Stimulated activated naive B cell treated with anti-CD40 and anti-IgM and Interleukin-4, amounts not matched to agents 10 μg/mL and 1 μg/mL and 100 μg/mL, for 72 hours (primary cell): ENCODE results near the gene MRE11.
"Not testable (repeated sequence)": the region's sequence is repeated elsewhere in the genome, so short reads cannot be mapped to it uniquely, and the experiment has no call there.

Source experiments
- ATAC-seq, 2 donors: fragments of 150-1000 bp; cut with Tn5 transposase; replicated peaks; 2 replicates each; pipeline ENCODE4 v1.10.0; 2021; ENCODE audit warnings: moderate library complexity in 1 of 2
- DNase-seq: peaks from one replicate; pipeline ENCODE4 v3.0.0; 2021
- H3K27ac Mint-ChIP-seq: one replicate; pipeline ENCODE4 v1.8.0; 2022; ENCODE audit warnings: mild to moderate bottlenecking, mixed read lengths
- H3K27me3 Mint-ChIP-seq, 2 donors: one replicate each; pipeline ENCODE4 v1.8.0; 2022; ENCODE audit warnings: mixed read lengths in 2 of 2
- H3K36me3 Mint-ChIP-seq, 2 donors: one replicate each; pipeline ENCODE4 v1.8.0; 2022; ENCODE audit warnings: mixed read lengths in 2 of 2, mild to moderate bottlenecking in 1 of 2
- H3K4me1 Mint-ChIP-seq, 2 donors: one replicate each; pipeline ENCODE4 v1.8.0; 2022; ENCODE audit warnings: mixed read lengths in 2 of 2, mild to moderate bottlenecking in 1 of 2
- H3K4me3 Mint-ChIP-seq, 2 donors: one replicate each; pipeline ENCODE4 v1.8.0; 2022; ENCODE audit warnings: mild to moderate bottlenecking in 2 of 2, mixed read lengths in 2 of 2, moderate library complexity in 1 of 2
- H3K9me3 Mint-ChIP-seq, 2 donors: one replicate each; pipeline ENCODE4 v1.8.0; 2022; ENCODE audit warnings: mixed read lengths in 2 of 2, mild to moderate bottlenecking in 1 of 2

MRE11 gene

GRCh38 chr11:94518300-94518699 lies 24.7 kb upstream of the MRE11 start:
- Mint-ChIP-seq H3K4me1 (no peaks in the 10 kb centered on the region), H3K9me3 (no peaks in the 10 kb centered on the region), H3K27me3 (peaks cover 13 to 20% of the 10 kb centered on the region in 2 donors), H3K4me3 (no peak overlapping the region), H3K36me3 (no peaks in the 10 kb centered on the region), H3K27ac (no peak overlapping the region)
- DNase-seq (no peak), ATAC-seq (no peak)

DNA sequence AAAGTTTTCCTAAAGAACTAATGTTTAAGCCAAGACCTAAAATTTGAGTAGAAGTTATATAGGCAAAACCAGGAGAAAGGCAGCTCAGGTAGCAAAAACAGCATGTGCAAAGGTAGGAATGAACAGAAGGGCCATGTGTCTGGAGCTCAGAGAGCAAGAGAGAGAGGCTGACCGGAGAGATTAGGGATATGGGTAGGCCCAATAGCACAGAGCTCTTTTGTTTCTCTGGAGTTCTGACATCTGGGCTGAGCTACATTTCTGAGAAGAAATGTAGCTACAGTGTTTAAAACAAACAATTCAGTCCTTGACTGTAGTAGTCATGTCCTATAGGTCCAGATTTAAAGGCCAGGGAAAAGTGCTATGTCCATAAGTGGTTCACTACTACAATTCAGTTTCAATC lies 23.1 kb upstream of the MRE11 start:
- H3K4me3 Mint-ChIP-seq = no peak overlapping the region
- no peaks in the 10 kb centered on the region for H3K36me3 Mint-ChIP-seq
- no peak for DNase-seq
- no peaks in the 10 kb centered on the region for H3K9me3 Mint-ChIP-seq
- no peak for ATAC-seq
- peaks cover 9 to 10% of the 10 kb centered on the region in 2 donors for H3K4me1 Mint-ChIP-seq
- peaks cover 26 to 35% of the 10 kb centered on the region in 2 donors for H3K27me3 Mint-ChIP-seq
- no peak overlapping the region for H3K27ac Mint-ChIP-seq

GRCh38 chr11:94515398-94515797 lies 21.8 kb upstream of the MRE11 start:
- ATAC-seq (no peak), DNase-seq (no peak)
- Mint-ChIP-seq H3K36me3 (no peaks in the 10 kb centered on the region), H3K4me1 (peaks cover 9 to 10% of the 10 kb centered on the region in 2 donors), H3K27ac (no peak overlapping the region), H3K4me3 (no peak overlapping the region), H3K9me3 (no peaks in the 10 kb centered on the region), H3K27me3 (peaks cover 37 to 49% of the 10 kb centered on the region in 2 donors)

- Mint-ChIP-seq H3K27ac (no peak overlapping the region), H3K9me3 (no peaks in the 10 kb centered on the region)
These were observed 19.4 kb upstream of the MRE11 start for GRCh38 chr11:94513091-94513490.

DNA sequence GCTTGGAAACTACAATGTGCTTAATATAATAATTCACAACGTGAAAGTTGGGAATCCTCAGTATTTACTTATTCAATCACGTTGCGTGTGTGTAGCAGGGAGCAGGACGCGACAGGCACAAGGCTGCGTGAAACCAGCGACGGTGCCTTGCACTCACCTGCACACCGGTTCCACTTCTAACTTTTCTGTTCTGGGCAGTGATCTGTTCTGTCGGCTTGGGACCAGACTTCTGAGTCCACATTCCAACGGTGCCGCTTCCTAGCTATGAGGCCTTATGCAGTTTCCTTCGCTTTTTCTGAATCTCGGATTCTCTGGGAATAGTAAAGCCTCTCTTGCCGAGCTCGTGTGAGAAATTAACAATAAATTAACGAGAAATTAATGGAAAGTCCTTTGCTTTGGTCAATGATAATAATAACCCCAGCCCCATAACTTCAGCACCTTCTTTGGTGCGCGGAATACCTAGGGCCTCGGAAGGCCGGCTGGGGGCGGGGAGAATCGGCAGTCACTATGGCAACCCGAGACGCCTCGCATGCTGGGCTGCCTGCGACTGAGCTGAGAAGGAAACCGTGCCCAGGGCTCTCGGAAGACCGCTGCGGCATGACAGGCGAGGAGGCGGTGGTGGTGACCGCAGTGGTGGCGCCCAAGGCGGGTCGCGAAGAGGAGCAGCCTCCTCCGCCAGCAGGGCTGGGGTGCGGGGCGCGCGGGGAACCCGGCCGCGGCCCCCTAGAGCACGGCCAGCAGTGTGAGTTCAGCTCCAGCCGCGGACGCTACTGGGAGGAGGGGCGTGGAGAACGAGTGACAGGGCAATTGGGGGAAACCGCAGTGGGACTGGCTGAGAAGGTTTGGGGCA lies 18.5 kb upstream of the MRE11 start, which contains the start of gene C11orf97:
Gene C11orf97 (plus strand): TSS at position 530 of the 850 bp plus-strand sequence. CDS start 68 bp downstream, at position 598.
- H3K4me1 Mint-ChIP-seq = peaks cover 9 to 10% of the 10 kb centered on the region in 2 donors
- H3K9me3 Mint-ChIP-seq = no peaks in the 10 kb centered on the region
- DNase-seq = peak; percentile 26
- H3K4me3 Mint-ChIP-seq = peak within 1 kb of the TSS; percentile 83 to 86
- no peaks in the 10 kb centered on the region for H3K36me3 Mint-ChIP-seq
- peaks cover 38 to 49% of the 10 kb centered on the region in 2 donors for H3K27me3 Mint-ChIP-seq
- peak; percentile 87 to 90 for ATAC-seq
- H3K27ac Mint-ChIP-seq = peak within 1 kb of the TSS; percentile 20

More at GRCh38 chr11:94513091-94513490, 19.4 kb upstream of the MRE11 start:
- Mint-ChIP-seq H3K4me3 (no peak overlapping the region), H3K4me1 (peaks cover 9 to 10% of the 10 kb centered on the region in 2 donors), H3K27me3 (peaks cover 38 to 49% of the 10 kb centered on the region in 2 donors), H3K36me3 (no peaks in the 10 kb centered on the region)
- DNase-seq = no peak
- ATAC-seq = peak in 1 of 2 donors; percentile 8

- Mint-ChIP-seq H3K27me3 (peaks cover 19 to 21% of the 10 kb centered on the region in 2 donors), H3K4me1 (peaks cover 7% of the 10 kb centered on the region in 2 donors), H3K4me3 (no peak overlapping the region), H3K9me3 (no peaks in the 10 kb centered on the region), H3K27ac (no peak overlapping the region), H3K36me3 (peaks cover 0 to 4% of the 10 kb centered on the region in 2 donors)
- no peak for DNase-seq
- no peak for ATAC-seq
These were observed 13.8 kb upstream of the MRE11 start for GRCh38 chr11:94507485-94507884.

- not testable (repeated sequence) for H3K4me3 Mint-ChIP-seq, H3K4me1 Mint-ChIP-seq, ATAC-seq, H3K27ac Mint-ChIP-seq, DNase-seq, H3K9me3 Mint-ChIP-seq, H3K36me3 Mint-ChIP-seq
- peaks cover 9 to 12% of the 10 kb centered on the region in 2 donors for H3K27me3 Mint-ChIP-seq
These were observed 12.9 kb upstream of the MRE11 start for GRCh38 chr11:94506513-94506912.

- H3K4me1 Mint-ChIP-seq = no peaks in the 10 kb centered on the region
- no peaks in the 10 kb centered on the region for H3K27me3 Mint-ChIP-seq
- no peaks in the 10 kb centered on the region for H3K9me3 Mint-ChIP-seq
- H3K4me3 Mint-ChIP-seq = no peak overlapping the region
- H3K36me3 Mint-ChIP-seq = peaks cover 5 to 12% of the 10 kb centered on the region in 2 donors
- peak; percentile 49 to 72 for ATAC-seq
- DNase-seq = no peak
- H3K27ac Mint-ChIP-seq = no peak overlapping the region
These were observed 11.1 kb upstream of the MRE11 start for GRCh38 chr11:94504689-94505293.

DNA sequence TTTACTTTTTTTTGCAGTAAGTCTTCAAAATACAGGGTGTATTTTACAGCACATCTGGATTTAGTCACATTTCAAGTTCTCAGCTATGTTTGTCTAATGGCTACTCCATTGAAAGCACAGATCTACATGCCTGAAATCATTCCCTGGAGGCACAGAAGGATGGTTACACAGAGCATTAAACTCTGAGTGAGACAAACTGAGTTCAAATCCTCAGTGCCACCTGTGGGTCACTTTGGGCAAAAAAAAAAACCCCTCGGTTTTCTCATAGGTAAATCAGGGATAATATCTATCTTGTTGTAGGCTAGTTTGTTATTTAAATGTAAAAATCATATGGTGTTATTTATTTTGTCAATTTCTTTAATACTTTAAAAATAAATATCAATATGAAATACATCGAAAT lies 7.9 kb upstream of the MRE11 start:
- Mint-ChIP-seq H3K36me3 (peaks cover 10 to 25% of the 10 kb centered on the region in 2 donors), H3K27me3 (no peaks in the 10 kb centered on the region), H3K4me1 (no peaks in the 10 kb centered on the region), H3K4me3 (no peak overlapping the region), H3K9me3 (no peaks in the 10 kb centered on the region), H3K27ac (no peak overlapping the region)
- no peak for ATAC-seq
- no peak for DNase-seq

DNA sequence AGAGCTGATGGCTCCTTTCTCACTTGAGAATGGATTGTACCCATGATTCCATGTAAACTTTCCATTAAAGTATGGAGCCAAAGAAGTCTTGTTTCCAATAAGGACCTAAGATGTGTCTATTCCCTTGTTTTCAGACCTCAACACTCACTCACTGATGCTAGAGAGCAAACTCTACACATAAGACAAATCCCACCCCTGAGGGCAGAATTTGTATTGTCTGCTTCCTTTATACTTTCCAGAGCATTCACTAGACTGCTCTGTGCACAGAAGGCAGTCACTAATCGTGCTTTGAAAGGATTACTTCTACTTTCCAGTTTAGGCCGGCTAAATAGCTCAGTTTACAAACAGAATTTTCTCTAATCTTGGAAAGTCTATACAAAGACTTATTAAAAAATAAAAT lies 6.5 kb upstream of the MRE11 start:
- ATAC-seq (no peak), DNase-seq (no peak)
- Mint-ChIP-seq H3K4me1 (peaks cover 1 to 5% of the 10 kb centered on the region in 2 donors), H3K4me3 (no peak overlapping the region), H3K27me3 (no peaks in the 10 kb centered on the region), H3K9me3 (no peaks in the 10 kb centered on the region), H3K27ac (no peak overlapping the region), H3K36me3 (peaks cover 10 to 26% of the 10 kb centered on the region in 2 donors)

- peaks cover 5 to 29% of the 10 kb centered on the region in 2 donors for H3K4me1 Mint-ChIP-seq
- ATAC-seq (peak; percentile 74 to 76), DNase-seq (no peak)
- H3K36me3 Mint-ChIP-seq = peaks cover 16 to 18% of the 10 kb centered on the region in 2 donors
- peak overlapping the region; percentile 93 to 94 for H3K4me3 Mint-ChIP-seq
- H3K9me3 Mint-ChIP-seq = no peaks in the 10 kb centered on the region
- H3K27me3 Mint-ChIP-seq = no peaks in the 10 kb centered on the region
- peak overlapping the region; percentile 97 for H3K27ac Mint-ChIP-seq
These were observed 559 bp upstream of the MRE11 start for GRCh38 chr11:94494126-94494680.

- Mint-ChIP-seq H3K4me3 (no peak overlapping the region), H3K4me1 (peaks cover 1 to 10% of the 10 kb centered on the region in 2 donors), H3K27ac (no peak overlapping the region), H3K27me3 (no peaks in the 10 kb centered on the region), H3K9me3 (no peaks in the 10 kb centered on the region), H3K36me3 (peaks cover 50 to 62% of the 10 kb centered on the region in 2 donors)
- no peak for ATAC-seq
- DNase-seq = no peak
These were observed 7.6 kb downstream of the MRE11 start for GRCh38 chr11:94486068-94486467.

- Mint-ChIP-seq H3K4me1 (peaks cover 5 to 11% of the 10 kb centered on the region in 2 donors), H3K27ac (no peak overlapping the region), H3K27me3 (no peaks in the 10 kb centered on the region), H3K4me3 (no peak overlapping the region), H3K9me3 (no peaks in the 10 kb centered on the region), H3K36me3 (peaks cover 34 to 44% of the 10 kb centered on the region in 2 donors)
- DNase-seq (no peak), ATAC-seq (no peak)
These were observed 12.3 kb downstream of the MRE11 start for GRCh38 chr11:94481342-94481741.

GRCh38 chr11:94477624-94478023 lies 16.0 kb downstream of the MRE11 start:
- Mint-ChIP-seq H3K4me3 (no peak overlapping the region), H3K36me3 (peaks cover 38 to 50% of the 10 kb centered on the region in 2 donors), H3K9me3 (no peaks in the 10 kb centered on the region), H3K27me3 (no peaks in the 10 kb centered on the region), H3K4me1 (peaks cover 16 to 30% of the 10 kb centered on the region in 2 donors), H3K27ac (no peak overlapping the region)
- DNase-seq = no peak
- ATAC-seq = no peak
